HepG2 (cell line): ENCODE results near the gene TTC19. TPM values are rescaled to one million over a fixed set of nuclear protein-coding genes. Genes with fewer than 3 reads are reported as not detected.

Experiments used
- GMEB2 ChIP-seq: IDR thresholded peaks from 2 replicates; pipeline ENCODE4 v1.6.1; 2016; ENCODE audit warnings: missing biosample characterization, missing genetic modification reagents, low read depth
- HOXA3 ChIP-seq: sonication (generic); formaldehyde crosslinking; IDR thresholded peaks from 2 replicates; pipeline ENCODE4 v1.5.0; 2020; ENCODE audit warnings: missing genetic modification reagents
- PHF21A ChIP-seq: sonication (generic); formaldehyde crosslinking; IDR thresholded peaks from 2 replicates; pipeline ENCODE4 v1.5.0; 2020; ENCODE audit warnings: mild to moderate bottlenecking, missing genetic modification reagents
- POGZ ChIP-seq: sonication (generic); formaldehyde crosslinking; IDR thresholded peaks from 2 replicates; pipeline ENCODE4 v1.4.0; 2020; ENCODE audit warnings: mild to moderate bottlenecking, missing genetic modification reagents
- REXO4 ChIP-seq: sonication (generic); formaldehyde crosslinking; IDR thresholded peaks from 2 replicates; pipeline ENCODE4 v1.8.0; 2022; ENCODE audit warnings: missing genetic modification reagents, mild to moderate bottlenecking, borderline replicate concordance
- ZBTB38 ChIP-seq: sonication (generic); formaldehyde crosslinking; IDR thresholded peaks from 2 replicates; pipeline ENCODE4 v1.5.1; 2020; ENCODE audit warnings: mild to moderate bottlenecking, missing genetic modification reagents
- ZNF282 ChIP-seq: fragments of 450-650 bp; IDR thresholded peaks from 2 replicates; pipeline ENCODE4 v1.6.1; 2018; ENCODE audit not compliant: partially characterized antibody
- ZNF3 ChIP-seq: IDR thresholded peaks from 2 replicates; pipeline ENCODE4 v1.7.0; 2017; ENCODE audit warnings: inconsistent platforms
- ZNF441 ChIP-seq: sonication (generic); formaldehyde crosslinking; IDR thresholded peaks from 2 replicates; pipeline ENCODE4 v1.7.0; 2021; ENCODE audit warnings: missing genetic modification reagents, borderline replicate concordance
- ZNF580 ChIP-seq: IDR thresholded peaks from 2 replicates; pipeline ENCODE4 v1.6.1; 2016; ENCODE audit warnings: low read depth, borderline replicate concordance
- ZNF768 ChIP-seq: sonication (generic); formaldehyde crosslinking; IDR thresholded peaks from 2 replicates; pipeline ENCODE4 v1.4.0; 2020; ENCODE audit warnings: missing genetic modification reagents
- ZSCAN20 ChIP-seq: sonication (generic); formaldehyde crosslinking; IDR thresholded peaks from 2 replicates; pipeline ENCODE4 v1.4.0; 2020; ENCODE audit warnings: missing genetic modification reagents, mild to moderate bottlenecking, borderline replicate concordance
- polyA plus RNA-seq, 8 experiments: library from polyadenylated mRNA; depleted of rRNA in 3 of 8; stranded (reverse) in 7 of 8; unstranded in 1 of 8; fragments of >200 nt; fragmentation: Illumina TruSeq in 4 of 8; extraction: Trizol in 4 of 8; gene quantifications; 2 replicates each; pipeline versions ENCODE4 v1.2.1 to v1.2.3, GENCODE V29; 2011 to 2016; ENCODE audit warnings: low read depth in 4 of 8, missing spikeins in 1 of 8, mixed read lengths in 1 of 8; ENCODE audit not compliant: insufficient read depth in 1 of 8
- total RNA-seq, 5 experiments: library from RNA; depleted of rRNA; stranded (reverse); fragments of >200 nt; fragmentation: Illumina TruSeq; extraction: Trizol; gene quantifications; 2 replicates each; pipeline ENCODE4 v1.2.3, GENCODE V29; 2016; ENCODE audit warnings: low read depth in 1 of 5
- TF ChIP-seq, protein P1 (sequence below): sonication (generic); formaldehyde crosslinking; IDR thresholded peaks from 2 replicates; pipeline ENCODE4 v1.5.1; 2020; ENCODE audit warnings: mild to moderate bottlenecking, missing genetic modification reagents, borderline replicate concordance
- TF ChIP-seq, protein P2 (sequence below), 2 experiments: sonication (generic) in 1 of 2; formaldehyde crosslinking in 1 of 2; IDR thresholded peaks; 2 replicates each; pipeline versions ENCODE4 v1.4.0 to v1.6.1; 2016 to 2020; ENCODE audit warnings: borderline replicate concordance in 1 of 2, low read depth in 1 of 2, mild to moderate bottlenecking in 1 of 2, missing genetic modification reagents in 1 of 2

Gene TTC19
- total and polyA plus RNA-seq, 2 of the 13 experiments (the other 11 are each of a cell fraction or from before 2014, with no cell fraction given): 4.4 to 24.3 TPM

GRCh38 chr17:15999141-15999973 is at the start of gene TTC19, which contains the start of gene ZSWIM7 (continued):
- TF ChIP-seq, protein P1, sequence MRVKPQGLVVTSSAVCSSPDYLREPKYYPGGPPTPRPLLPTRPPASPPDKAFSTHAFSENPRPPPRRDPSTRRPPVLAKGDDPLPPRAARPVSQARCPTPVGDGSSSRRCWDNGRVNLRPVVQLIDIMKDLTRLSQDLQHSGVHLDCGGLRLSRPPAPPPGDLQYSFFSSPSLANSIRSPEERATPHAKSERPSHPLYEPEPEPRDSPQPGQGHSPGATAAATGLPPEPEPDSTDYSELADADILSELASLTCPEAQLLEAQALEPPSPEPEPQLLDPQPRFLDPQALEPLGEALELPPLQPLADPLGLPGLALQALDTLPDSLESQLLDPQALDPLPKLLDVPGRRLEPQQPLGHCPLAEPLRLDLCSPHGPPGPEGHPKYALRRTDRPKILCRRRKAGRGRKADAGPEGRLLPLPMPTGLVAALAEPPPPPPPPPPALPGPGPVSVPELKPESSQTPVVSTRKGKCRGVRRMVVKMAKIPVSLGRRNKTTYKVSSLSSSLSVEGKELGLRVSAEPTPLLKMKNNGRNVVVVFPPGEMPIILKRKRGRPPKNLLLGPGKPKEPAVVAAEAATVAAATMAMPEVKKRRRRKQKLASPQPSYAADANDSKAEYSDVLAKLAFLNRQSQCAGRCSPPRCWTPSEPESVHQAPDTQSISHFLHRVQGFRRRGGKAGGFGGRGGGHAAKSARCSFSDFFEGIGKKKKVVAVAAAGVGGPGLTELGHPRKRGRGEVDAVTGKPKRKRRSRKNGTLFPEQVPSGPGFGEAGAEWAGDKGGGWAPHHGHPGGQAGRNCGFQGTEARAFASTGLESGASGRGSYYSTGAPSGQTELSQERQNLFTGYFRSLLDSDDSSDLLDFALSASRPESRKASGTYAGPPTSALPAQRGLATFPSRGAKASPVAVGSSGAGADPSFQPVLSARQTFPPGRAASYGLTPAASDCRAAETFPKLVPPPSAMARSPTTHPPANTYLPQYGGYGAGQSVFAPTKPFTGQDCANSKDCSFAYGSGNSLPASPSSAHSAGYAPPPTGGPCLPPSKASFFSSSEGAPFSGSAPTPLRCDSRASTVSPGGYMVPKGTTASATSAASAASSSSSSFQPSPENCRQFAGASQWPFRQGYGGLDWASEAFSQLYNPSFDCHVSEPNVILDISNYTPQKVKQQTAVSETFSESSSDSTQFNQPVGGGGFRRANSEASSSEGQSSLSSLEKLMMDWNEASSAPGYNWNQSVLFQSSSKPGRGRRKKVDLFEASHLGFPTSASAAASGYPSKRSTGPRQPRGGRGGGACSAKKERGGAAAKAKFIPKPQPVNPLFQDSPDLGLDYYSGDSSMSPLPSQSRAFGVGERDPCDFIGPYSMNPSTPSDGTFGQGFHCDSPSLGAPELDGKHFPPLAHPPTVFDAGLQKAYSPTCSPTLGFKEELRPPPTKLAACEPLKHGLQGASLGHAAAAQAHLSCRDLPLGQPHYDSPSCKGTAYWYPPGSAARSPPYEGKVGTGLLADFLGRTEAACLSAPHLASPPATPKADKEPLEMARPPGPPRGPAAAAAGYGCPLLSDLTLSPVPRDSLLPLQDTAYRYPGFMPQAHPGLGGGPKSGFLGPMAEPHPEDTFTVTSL (CRISPR knock-in tag): no peak; the same call in 1 of the 2 replicates
- TF ChIP-seq ZNF580 (peak; percentile 94; the same call in 1 of the 2 replicates), PHF21A (CRISPR knock-in tag) (peak; percentile 79), HOXA3 (peak; percentile 100), POGZ (CRISPR knock-in tag) (peak; percentile 96), ZNF282 (no peak), REXO4 (no peak), ZNF768 (peak; percentile 72; the same call in 1 of the 2 replicates), ZNF441 (CRISPR knock-in tag) (peak; percentile 73; the same call in 1 of the 2 replicates), ZSCAN20 (0 out of 2 replicates have a peak, but pooled peaks have one; percentile 23), ZBTB38 (CRISPR knock-in tag) (peak; percentile 89), GMEB2 (CRISPR knock-in tag) (peak; percentile 91), ZNF3 (CRISPR knock-in tag) (no peak)
- TF ChIP-seq, protein P2, sequence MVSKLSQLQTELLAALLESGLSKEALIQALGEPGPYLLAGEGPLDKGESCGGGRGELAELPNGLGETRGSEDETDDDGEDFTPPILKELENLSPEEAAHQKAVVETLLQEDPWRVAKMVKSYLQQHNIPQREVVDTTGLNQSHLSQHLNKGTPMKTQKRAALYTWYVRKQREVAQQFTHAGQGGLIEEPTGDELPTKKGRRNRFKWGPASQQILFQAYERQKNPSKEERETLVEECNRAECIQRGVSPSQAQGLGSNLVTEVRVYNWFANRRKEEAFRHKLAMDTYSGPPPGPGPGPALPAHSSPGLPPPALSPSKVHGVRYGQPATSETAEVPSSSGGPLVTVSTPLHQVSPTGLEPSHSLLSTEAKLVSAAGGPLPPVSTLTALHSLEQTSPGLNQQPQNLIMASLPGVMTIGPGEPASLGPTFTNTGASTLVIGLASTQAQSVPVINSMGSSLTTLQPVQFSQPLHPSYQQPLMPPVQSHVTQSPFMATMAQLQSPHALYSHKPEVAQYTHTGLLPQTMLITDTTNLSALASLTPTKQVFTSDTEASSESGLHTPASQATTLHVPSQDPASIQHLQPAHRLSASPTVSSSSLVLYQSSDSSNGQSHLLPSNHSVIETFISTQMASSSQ (IDR thresholded peaks at IDR 0.05; ENCODE audit: low read depth): no peak
- TF ChIP-seq, protein P2 (CRISPR knock-in tag; IDR thresholded peaks at IDR 0.05; ENCODE audit: borderline replicate concordance): peak; percentile 80
